ENCODE measurements around the gene ZBTB26.

The ZBTB26 gene, protein sequence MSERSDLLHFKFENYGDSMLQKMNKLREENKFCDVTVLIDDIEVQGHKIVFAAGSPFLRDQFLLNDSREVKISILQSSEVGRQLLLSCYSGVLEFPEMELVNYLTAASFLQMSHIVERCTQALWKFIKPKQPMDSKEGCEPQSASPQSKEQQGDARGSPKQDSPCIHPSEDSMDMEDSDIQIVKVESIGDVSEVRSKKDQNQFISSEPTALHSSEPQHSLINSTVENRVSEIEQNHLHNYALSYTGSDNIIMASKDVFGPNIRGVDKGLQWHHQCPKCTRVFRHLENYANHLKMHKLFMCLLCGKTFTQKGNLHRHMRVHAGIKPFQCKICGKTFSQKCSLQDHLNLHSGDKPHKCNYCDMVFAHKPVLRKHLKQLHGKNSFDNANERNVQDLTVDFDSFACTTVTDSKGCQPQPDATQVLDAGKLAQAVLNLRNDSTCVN

GRCh38 chr9:122931226-122932121, at the start of gene ZBTB26:
ZBTB26 (minus strand) TSS chr9:122931512; CDS start chr9:122919934, 11,578 bp downstream.
- H3K9me2 ChIP-seq (replicated peaks; ENCODE audit: low read depth, low read length), result no peaks in the 10 kb centered on the region
- H2AFZ ChIP-seq (ENCODE audit: low read length), result peak within 1 kb of the TSS; percentile 93
- TF ChIP-seq EZH2phosphoT487 (IDR thresholded peaks at IDR 0.05; ENCODE audit: borderline replicate concordance), result no peak
- TF ChIP-seq, protein P1, sequence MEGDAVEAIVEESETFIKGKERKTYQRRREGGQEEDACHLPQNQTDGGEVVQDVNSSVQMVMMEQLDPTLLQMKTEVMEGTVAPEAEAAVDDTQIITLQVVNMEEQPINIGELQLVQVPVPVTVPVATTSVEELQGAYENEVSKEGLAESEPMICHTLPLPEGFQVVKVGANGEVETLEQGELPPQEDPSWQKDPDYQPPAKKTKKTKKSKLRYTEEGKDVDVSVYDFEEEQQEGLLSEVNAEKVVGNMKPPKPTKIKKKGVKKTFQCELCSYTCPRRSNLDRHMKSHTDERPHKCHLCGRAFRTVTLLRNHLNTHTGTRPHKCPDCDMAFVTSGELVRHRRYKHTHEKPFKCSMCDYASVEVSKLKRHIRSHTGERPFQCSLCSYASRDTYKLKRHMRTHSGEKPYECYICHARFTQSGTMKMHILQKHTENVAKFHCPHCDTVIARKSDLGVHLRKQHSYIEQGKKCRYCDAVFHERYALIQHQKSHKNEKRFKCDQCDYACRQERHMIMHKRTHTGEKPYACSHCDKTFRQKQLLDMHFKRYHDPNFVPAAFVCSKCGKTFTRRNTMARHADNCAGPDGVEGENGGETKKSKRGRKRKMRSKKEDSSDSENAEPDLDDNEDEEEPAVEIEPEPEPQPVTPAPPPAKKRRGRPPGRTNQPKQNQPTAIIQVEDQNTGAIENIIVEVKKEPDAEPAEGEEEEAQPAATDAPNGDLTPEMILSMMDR (conservative IDR thresholded peaks at IDR 0.05; ENCODE audit: low read length), result no peak
- no peaks in the 10 kb centered on the region for H3F3A ChIP-seq (ENCODE audit: low read depth)
- peak within 1 kb of the TSS; percentile 88 for H3K4me2 ChIP-seq (ENCODE audit: low read depth, low read length, poor library complexity, severe bottlenecking)
- no peaks in the 10 kb centered on the region for H4K20me1 ChIP-seq (ENCODE audit: insufficient read depth, low read length, poor library complexity, severe bottlenecking)
- peak within 1 kb of the TSS; percentile 86 for H3K9ac ChIP-seq (ENCODE audit: low read depth, low read length, poor library complexity, severe bottlenecking)
- H3K79me2 ChIP-seq (ENCODE audit: insufficient read depth, low read length), result peaks cover 72% of the 10 kb centered on the region
- H3K4me3 ChIP-seq (ENCODE audit: low read length, poor library complexity, severe bottlenecking), result peak within 1 kb of the TSS; percentile 84
- peaks cover 49% of the 10 kb centered on the region for H3K4me1 ChIP-seq (ENCODE audit: insufficient read depth, low read length, poor library complexity, severe bottlenecking)
- no peaks in the 10 kb centered on the region for H3K27me3 ChIP-seq (ENCODE audit: insufficient read depth, low read length, poor library complexity, severe bottlenecking)
- H3K36me3 ChIP-seq (ENCODE audit: insufficient read depth, low read length), result peaks cover 5% of the 10 kb centered on the region; the same call in 1 of the 2 replicates
- H3K9me3 ChIP-seq (ENCODE audit: insufficient read depth, low read depth, low read length), result no peaks in the 10 kb centered on the region

DNA sequence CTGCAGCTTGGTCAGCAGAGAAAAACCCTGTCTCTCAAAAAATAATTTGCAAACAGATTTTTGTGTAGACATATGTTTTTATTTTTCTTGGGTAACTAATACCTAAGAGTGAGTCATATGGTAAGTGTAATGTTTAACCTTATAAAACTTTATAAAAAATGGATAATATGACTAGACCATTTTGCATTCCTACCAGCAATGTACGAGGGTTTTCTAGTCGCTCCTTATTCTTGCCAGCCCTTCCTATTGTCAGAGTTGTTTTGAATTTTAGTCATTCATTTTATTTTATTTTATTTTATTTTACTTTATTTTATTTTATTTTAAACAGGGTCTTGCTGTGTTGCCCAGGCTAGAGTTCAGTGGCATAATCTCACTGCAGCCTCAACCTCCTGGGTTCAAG, 47.3 kb upstream of the ZBTB26 start:
- Histone ChIP-seq H3K79me2 (ENCODE audit: insufficient read depth, low read length) (peaks cover 5% of the 10 kb centered on the region; the same call in 1 of the 2 replicates), H3K9ac (ENCODE audit: low read depth, low read length, poor library complexity, severe bottlenecking) (no peak overlapping the region), H3K27me3 (ENCODE audit: insufficient read depth, low read length, poor library complexity, severe bottlenecking) (no peaks in the 10 kb centered on the region), H3K36me3 (ENCODE audit: insufficient read depth, low read length) (no peaks in the 10 kb centered on the region; the same call in 1 of the 2 replicates), H3K4me1 (ENCODE audit: insufficient read depth, low read length, poor library complexity, severe bottlenecking) (peaks cover 6% of the 10 kb centered on the region), H4K20me1 (ENCODE audit: insufficient read depth, low read length, poor library complexity, severe bottlenecking) (no peaks in the 10 kb centered on the region), H3F3A (ENCODE audit: low read depth) (no peaks in the 10 kb centered on the region), H2AFZ (ENCODE audit: low read length) (no peak overlapping the region), H3K4me3 (ENCODE audit: low read length, poor library complexity, severe bottlenecking) (no peak overlapping the region), H3K4me2 (ENCODE audit: low read depth, low read length, poor library complexity, severe bottlenecking) (no peak overlapping the region), H3K9me3 (ENCODE audit: insufficient read depth, low read depth, low read length) (no peaks in the 10 kb centered on the region), H3K9me2 (replicated peaks; ENCODE audit: low read depth, low read length) (no peaks in the 10 kb centered on the region)
- TF ChIP-seq EZH2phosphoT487 (IDR thresholded peaks at IDR 0.05; ENCODE audit: borderline replicate concordance), result no peak
- TF ChIP-seq, protein P1 (conservative IDR thresholded peaks at IDR 0.05; ENCODE audit: low read length), result no peak

DNA sequence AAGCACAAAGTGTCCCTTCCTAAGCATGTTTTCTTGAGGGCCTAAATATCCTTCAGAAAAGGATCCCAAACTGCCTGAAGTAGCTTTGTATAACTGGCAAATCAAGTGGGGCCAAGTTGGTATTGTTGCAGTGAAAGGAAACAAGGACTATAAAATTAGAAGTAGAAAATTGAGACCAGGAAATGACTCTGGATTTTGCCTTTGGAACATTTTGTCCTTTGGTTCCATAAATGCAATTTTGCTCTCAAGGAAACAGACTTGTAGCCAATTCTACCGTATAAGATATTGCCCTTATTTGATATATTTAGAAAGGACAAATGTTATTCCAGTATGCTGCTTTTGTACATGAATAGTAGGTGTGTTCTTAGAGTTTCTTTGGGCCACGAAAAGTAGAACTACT, 43.9 kb upstream of the ZBTB26 start:
- no peaks in the 10 kb centered on the region for H3K27me3 ChIP-seq (ENCODE audit: insufficient read depth, low read length, poor library complexity, severe bottlenecking)
- H4K20me1 ChIP-seq (ENCODE audit: insufficient read depth, low read length, poor library complexity, severe bottlenecking), result no peaks in the 10 kb centered on the region
- no peaks in the 10 kb centered on the region for H3F3A ChIP-seq (ENCODE audit: low read depth)
- TF ChIP-seq, protein P1 (conservative IDR thresholded peaks at IDR 0.05; ENCODE audit: low read length), result no peak
- TF ChIP-seq EZH2phosphoT487 (IDR thresholded peaks at IDR 0.05; ENCODE audit: borderline replicate concordance), result no peak
- H3K4me3 ChIP-seq (ENCODE audit: low read length, poor library complexity, severe bottlenecking), result no peak overlapping the region
- H3K9me2 ChIP-seq (replicated peaks; ENCODE audit: low read depth, low read length), result no peaks in the 10 kb centered on the region
- H3K4me2 ChIP-seq (ENCODE audit: low read depth, low read length, poor library complexity, severe bottlenecking), result no peak overlapping the region
- H3K4me1 ChIP-seq (ENCODE audit: insufficient read depth, low read length, poor library complexity, severe bottlenecking), result peaks cover 6% of the 10 kb centered on the region
- peaks cover 4% of the 10 kb centered on the region; the same call in 1 of the 2 replicates for H3K36me3 ChIP-seq (ENCODE audit: insufficient read depth, low read length)
- no peaks in the 10 kb centered on the region for H3K9me3 ChIP-seq (ENCODE audit: insufficient read depth, low read depth, low read length)
- no peak overlapping the region for H2AFZ ChIP-seq (ENCODE audit: low read length)
- no peak overlapping the region for H3K9ac ChIP-seq (ENCODE audit: low read depth, low read length, poor library complexity, severe bottlenecking)
- H3K79me2 ChIP-seq (ENCODE audit: insufficient read depth, low read length), result no peaks in the 10 kb centered on the region
